Measurements from ENCODE around the gene DCTN4. TPM values are rescaled to one million over a fixed set of nuclear protein-coding genes. Genes with fewer than 3 reads are reported as not detected.

DCTN4 gene
- total and polyA plus RNA-seq, 2 of the 8 experiments (the other 6 are each of a cell fraction or from before 2014, with no cell fraction given) = 20.5 to 42.7 TPM

DNA sequence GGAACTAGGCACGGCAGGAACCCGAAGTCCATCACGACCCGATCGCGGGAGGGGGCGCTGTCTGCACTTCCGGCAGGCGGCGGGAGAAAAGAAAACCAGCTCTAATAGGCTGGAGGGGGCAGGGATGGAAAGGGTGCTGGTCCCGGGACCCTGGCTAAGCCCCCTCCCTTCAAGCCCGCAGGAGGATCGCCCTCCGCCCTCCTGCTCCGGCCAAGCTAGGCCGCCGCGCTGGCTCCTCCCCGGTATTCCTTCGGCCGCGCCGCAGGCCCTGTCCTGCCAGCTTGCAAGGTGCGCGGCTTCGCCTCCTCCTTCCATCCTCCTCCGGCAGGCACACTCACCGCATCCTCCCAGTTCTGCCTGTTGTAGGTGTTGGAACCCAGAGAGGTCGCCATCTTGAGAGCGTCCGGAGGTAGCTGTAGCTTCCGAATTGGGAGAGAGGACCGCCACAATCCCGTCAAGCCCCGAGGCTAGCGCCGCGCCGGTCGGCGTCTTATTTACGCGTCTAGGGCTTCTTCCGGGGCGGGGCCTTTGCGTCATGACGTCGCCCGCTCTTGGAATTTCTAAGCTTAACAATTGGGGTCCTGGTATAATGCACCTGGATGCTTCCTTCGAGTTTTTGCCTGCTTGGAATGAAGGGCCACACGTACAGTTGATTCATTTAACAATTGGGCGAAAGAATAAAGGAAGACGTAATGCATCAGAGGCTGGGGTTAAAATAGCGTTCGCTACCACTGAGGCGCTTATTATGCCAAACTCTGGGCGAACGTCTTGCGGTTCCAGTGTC lies 58.0 kb downstream of the DCTN4 start, which contains the start of gene RBM22:
Gene RBM22 (minus strand): TSS at position 469 of the 784 bp plus-strand sequence. CDS start 77 bp downstream, at position 392.
- peak; percentile 84 for FAIRE-seq
- H3K56ac ChIP-seq (replicated peaks; ENCODE audit: insufficient read length, low read depth, low read length) = peak within 1 kb of the TSS; percentile 92
- H2BK120ac ChIP-seq (replicated peaks; ENCODE audit: low read depth, low read length) = no peak within 1 kb of the TSS
- H2BK5ac ChIP-seq (ENCODE audit: low read depth, low read length) = peak within 1 kb of the TSS; percentile 98
- H4K8ac ChIP-seq (ENCODE audit: extremely low read depth, insufficient read depth, low read length) = peak within 1 kb of the TSS; percentile 98; the same call in 1 of the 2 replicates
- peak within 1 kb of the TSS; percentile 99 for H2BK12ac ChIP-seq (ENCODE audit: low read depth, low read length)
- H3K36me3 ChIP-seq (ENCODE audit: control insufficient read depth in 2 of 4, insufficient read depth in 4 of 4, low read length in 3 of 4) = peaks cover 17 to 34% (median 30%) of the 10 kb centered on the region in 4 experiments
- H4K91ac ChIP-seq (replicated peaks; ENCODE audit: insufficient read length, low read length) = peak within 1 kb of the TSS; percentile 77
- H3K18ac ChIP-seq (ENCODE audit: extremely low read depth, low read length) = peak within 1 kb of the TSS; percentile 98
- H3K14ac ChIP-seq (ENCODE audit: insufficient read length) = no peak within 1 kb of the TSS
- H4K5ac ChIP-seq (ENCODE audit: insufficient read length, low read depth, low read length) = peak within 1 kb of the TSS; percentile 64
- H3K4me2 ChIP-seq (ENCODE audit: insufficient read depth in 1 of 2, low read depth in 2 of 2, low read length in 2 of 2) = peak within 1 kb of the TSS; percentile 83 to 85
- CTCF ChIA-PET (ENCODE audit: partially characterized antibody) = interaction anchor here (0.6 to 5.0 kb wide), 33 partner anchors 9 to 262 kb away, joined by 3 to 43 read pairs (median 4); partner anchors contain the start of genes DCTN4, IRGM and SMIM3
- DNase-seq (ENCODE audit: low read depth in 1 of 2, low spot score in 2 of 2) = peak; percentile 76 to 94
- H3K27ac ChIP-seq (ENCODE audit: low read depth, low read length) = peak within 1 kb of the TSS; percentile 99
- POLR2A ChIA-PET (ENCODE audit: partially characterized antibody) = interaction anchor here (0.6 to 3.7 kb wide), 41 partner anchors 8 to 298 kb away, joined by 3 to 33 read pairs (median 4); partner anchors contain the start of genes DCTN4, IRGM, MYOZ3 and RPS14
- no peak within 1 kb of the TSS for H3K23ac ChIP-seq (ENCODE audit: insufficient read length)
- WGBS, 2 experiments (ENCODE audit: extremely low coverage in 1 of 2, insufficient coverage in 1 of 2, insufficient read length in 1 of 2, insufficient replicate concordance in 2 of 2, low coverage in 1 of 2, low lambda C conversion rate in 2 of 2, missing lambda C conversion rate in 1 of 2) = 1% methylated on average over 54 of the region's 59 CpGs; no CpG with 5 or more reads in 1 of the 2 experiments
- H3K4me1 ChIP-seq (replicated peaks in 1 of 4; ENCODE audit: control insufficient read depth in 3 of 4, insufficient read depth in 4 of 4, low read length in 3 of 4) = peaks cover 0 to 7% (median 2%) of the 10 kb centered on the region in 4 experiments; a peak in 4 of 7 replicates
- peaks cover 0 to 3% of the 10 kb centered on the region in 2 experiments for H4K20me1 ChIP-seq (replicated peaks in 1 of 2; ENCODE audit: control insufficient read depth in 1 of 2, insufficient read depth in 2 of 2, low read length in 2 of 2)
- peak within 1 kb of the TSS; percentile 62 for H3K4ac ChIP-seq (replicated peaks; ENCODE audit: insufficient read length, low read depth, low read length)
- no peaks in the 10 kb centered on the region for H3K27me3 ChIP-seq (replicated peaks in 1 of 4; ENCODE audit: control insufficient read depth in 3 of 4, extremely low read depth in 1 of 4, insufficient read depth in 3 of 4, low read length in 3 of 4)
- H3K9ac ChIP-seq (replicated peaks in 1 of 4; ENCODE audit: extremely low read depth in 1 of 4, low read depth in 3 of 4, low read length in 3 of 4) = peak within 1 kb of the TSS; percentile 98 to 99 (median 98)
- H3K4me3 ChIP-seq (ENCODE audit: extremely low read depth in 1 of 4, insufficient read depth in 2 of 4, low read depth in 3 of 4, low read length in 4 of 4) = peak within 1 kb of the TSS; percentile 85 to 96 (median 90)
- H3K79me2 ChIP-seq (ENCODE audit: control insufficient read depth in 1 of 2, insufficient read depth in 2 of 2, low read length in 2 of 2) = peaks cover 0 to 13% of the 10 kb centered on the region in 2 experiments; a peak in 2 of 4 replicates
- H2AK5ac ChIP-seq (ENCODE audit: low read depth, low read length) = peak within 1 kb of the TSS; percentile 89; the same call in 1 of the 2 replicates
- H3K23me2 ChIP-seq (ENCODE audit: low read depth, low read length) = peaks cover 8% of the 10 kb centered on the region
- no peak within 1 kb of the TSS; the same call in 1 of the 2 replicates for H2BK15ac ChIP-seq (ENCODE audit: low read length)
- H3K9me3 ChIP-seq (ENCODE audit: insufficient read depth in 2 of 2, low read depth in 1 of 2, low read length in 1 of 2) = no peaks in the 10 kb centered on the region
- H2BK20ac ChIP-seq (ENCODE audit: low read length) = no peak within 1 kb of the TSS
- H2AFZ ChIP-seq (ENCODE audit: low read length) = peak within 1 kb of the TSS; percentile 66
- peaks cover 5% of the 10 kb centered on the region; the same call in 1 of the 2 replicates for H3K79me1 ChIP-seq (ENCODE audit: low read depth, low read length)
- TF ChIP-seq CHD1 (IDR thresholded peaks at IDR 0.05; ENCODE audit: low read depth, low read length) (no peak), EP300 (IDR thresholded peaks at IDR 0.05; ENCODE audit: borderline replicate concordance in 1 of 2, low read depth in 2 of 2, low read length in 2 of 2) (peak in 1 of 2 experiments; percentile 81; a peak in 2 of 3 replicates), FOSL1 (IDR thresholded peaks at IDR 0.05; ENCODE audit: insufficient read depth, low read depth, low read length) (no peak), RXRA (IDR thresholded peaks at IDR 0.05; ENCODE audit: insufficient read depth, low read depth, low read length) (no peak), TAF1 (IDR thresholded peaks at IDR 0.05; ENCODE audit: low read depth, low read length) (peak; percentile 93), GABPA (IDR thresholded peaks at IDR 0.05; ENCODE audit: borderline replicate concordance, insufficient read depth, low read length) (peak; percentile 16; the same call in 1 of the 2 replicates), RAD21 (IDR thresholded peaks at IDR 0.05 in 1 of 2, conservative IDR thresholded peaks at IDR 0.05 in 1 of 2; ENCODE audit: low read depth in 2 of 2, low read length in 2 of 2) (no peak; a peak in 1 of 4 replicates), PHF8 (conservative IDR thresholded peaks at IDR 0.05; ENCODE audit: low read depth, low read length) (peak; percentile 98)
- TF ChIP-seq, protein P1, sequence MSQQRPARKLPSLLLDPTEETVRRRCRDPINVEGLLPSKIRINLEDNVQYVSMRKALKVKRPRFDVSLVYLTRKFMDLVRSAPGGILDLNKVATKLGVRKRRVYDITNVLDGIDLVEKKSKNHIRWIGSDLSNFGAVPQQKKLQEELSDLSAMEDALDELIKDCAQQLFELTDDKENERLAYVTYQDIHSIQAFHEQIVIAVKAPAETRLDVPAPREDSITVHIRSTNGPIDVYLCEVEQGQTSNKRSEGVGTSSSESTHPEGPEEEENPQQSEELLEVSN (IDR thresholded peaks at IDR 0.05) = no peak

All from H1 (cell line).